NB4 (cell line): ENCODE measurements around the gene KLK15.

Experiments
- CTCF ChIP-seq: IDR thresholded peaks from one replicate; pipeline ENCODE4 v1.5.1; 2012; ENCODE audit warnings: low read depth, low read length
- POLR2A ChIP-seq: IDR thresholded peaks from 2 replicates; pipeline ENCODE4 v1.6.1; 2011; ENCODE audit warnings: mild to moderate bottlenecking; ENCODE audit not compliant: insufficient read length; ENCODE audit errors: extremely low read depth

GRCh38 chr19:50829801-50830200 lies 3.6 kb downstream of the KLK15 start:
- no peak for TF ChIP-seq CTCF
- TF ChIP-seq POLR2A: no peak
